Uterus (tissue), 4 donors: ENCODE results near the gene LRP3. TPM values are rescaled to one million over a fixed set of nuclear protein-coding genes. Genes with fewer than 3 reads are reported as not detected.

Source experiments
- DNase-seq, 2 donors: peaks; one replicate each; pipeline ENCODE4 v3.0.0-alpha.2; 2019 to 2020
- H3K27ac ChIP-seq, 2 donors: fragments of 200-600 bp; sonication (generic); 1 replicate in 1 of 2; 2 replicates in 1 of 2; pipeline ENCODE4 v1.5.1; 2016 to 2018
- H3K27me3 ChIP-seq, 2 donors: fragments of 200-600 bp; sonication (generic); one replicate each; pipeline ENCODE4 v1.5.1; 2018 to 2019; ENCODE audit warnings: control low read depth in 1 of 2
- H3K36me3 ChIP-seq, 2 donors: fragments of 200-600 bp; sonication (generic); one replicate each; pipeline ENCODE4 v1.5.1; 2019; ENCODE audit warnings: control low read depth in 1 of 2
- H3K4me1 ChIP-seq, 2 donors: fragments of 200-600 bp; sonication (generic); one replicate each; pipeline ENCODE4 v1.5.1; 2018 to 2019; ENCODE audit warnings: control low read depth in 1 of 2
- H3K4me3 ChIP-seq, 2 donors: fragments of 200-600 bp; sonication (generic); 1 replicate in 1 of 2; 2 replicates in 1 of 2; pipeline ENCODE4 v1.5.1; 2018 to 2019; ENCODE audit warnings: mild to moderate bottlenecking in 1 of 2
- H3K9me3 ChIP-seq, 2 donors: fragments of 200-600 bp; sonication (generic); one replicate each; pipeline ENCODE4 v1.5.1; 2019; ENCODE audit warnings: control low read depth in 1 of 2
- CTCF ChIP-seq, 4 experiments: fragments of 200-600 bp in 2 of 4; fragments of 450-650 bp in 2 of 4; sonication (generic) in 2 of 4; IDR thresholded peaks; one replicate each; pipeline ENCODE4 v1.5.1; 2016 to 2019; ENCODE audit warnings: antibody characterized with exemption in 4 of 4, mild to moderate bottlenecking in 2 of 4, moderate library complexity in 1 of 4
- POLR2A ChIP-seq, 2 donors: fragments of 450-650 bp; IDR thresholded peaks; one replicate each; pipeline ENCODE4 v1.6.1; 2016; ENCODE audit warnings: antibody characterized with exemption in 2 of 2, mild to moderate bottlenecking in 1 of 2, moderate library complexity in 1 of 2
- intact Hi-C: fragments of 100-400 bp; cut with DNase I; formaldehyde crosslinking; loops from one replicate; pipeline ENCODE4 v1.15.1; 2023; ENCODE audit warnings: low total_unique reads
- total RNA-seq, 4 donors: library from RNA; depleted of rRNA in 3 of 4; stranded (reverse); fragments of >200 nt in 3 of 4; gene quantifications; one replicate each; pipeline versions ENCODE4 v1.1.0 to v1.2.4, GENCODE V29; 2014 to 2023
- donor health status: DM: yes; HTN: yes; CAD: no.

LRP3 gene, protein sequence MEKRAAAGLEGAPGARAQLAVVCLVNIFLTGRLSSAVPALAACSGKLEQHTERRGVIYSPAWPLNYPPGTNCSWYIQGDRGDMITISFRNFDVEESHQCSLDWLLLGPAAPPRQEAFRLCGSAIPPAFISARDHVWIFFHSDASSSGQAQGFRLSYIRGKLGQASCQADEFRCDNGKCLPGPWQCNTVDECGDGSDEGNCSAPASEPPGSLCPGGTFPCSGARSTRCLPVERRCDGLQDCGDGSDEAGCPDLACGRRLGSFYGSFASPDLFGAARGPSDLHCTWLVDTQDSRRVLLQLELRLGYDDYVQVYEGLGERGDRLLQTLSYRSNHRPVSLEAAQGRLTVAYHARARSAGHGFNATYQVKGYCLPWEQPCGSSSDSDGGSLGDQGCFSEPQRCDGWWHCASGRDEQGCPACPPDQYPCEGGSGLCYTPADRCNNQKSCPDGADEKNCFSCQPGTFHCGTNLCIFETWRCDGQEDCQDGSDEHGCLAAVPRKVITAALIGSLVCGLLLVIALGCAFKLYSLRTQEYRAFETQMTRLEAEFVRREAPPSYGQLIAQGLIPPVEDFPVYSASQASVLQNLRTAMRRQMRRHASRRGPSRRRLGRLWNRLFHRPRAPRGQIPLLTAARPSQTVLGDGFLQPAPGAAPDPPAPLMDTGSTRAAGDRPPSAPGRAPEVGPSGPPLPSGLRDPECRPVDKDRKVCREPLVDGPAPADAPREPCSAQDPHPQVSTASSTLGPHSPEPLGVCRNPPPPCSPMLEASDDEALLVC
- 10 to 100 TPM in 3 of 4 donors, 1 to 10 TPM in 1; 5.9 to 26.9 (median 23.3) TPM for total RNA-seq

DNA sequence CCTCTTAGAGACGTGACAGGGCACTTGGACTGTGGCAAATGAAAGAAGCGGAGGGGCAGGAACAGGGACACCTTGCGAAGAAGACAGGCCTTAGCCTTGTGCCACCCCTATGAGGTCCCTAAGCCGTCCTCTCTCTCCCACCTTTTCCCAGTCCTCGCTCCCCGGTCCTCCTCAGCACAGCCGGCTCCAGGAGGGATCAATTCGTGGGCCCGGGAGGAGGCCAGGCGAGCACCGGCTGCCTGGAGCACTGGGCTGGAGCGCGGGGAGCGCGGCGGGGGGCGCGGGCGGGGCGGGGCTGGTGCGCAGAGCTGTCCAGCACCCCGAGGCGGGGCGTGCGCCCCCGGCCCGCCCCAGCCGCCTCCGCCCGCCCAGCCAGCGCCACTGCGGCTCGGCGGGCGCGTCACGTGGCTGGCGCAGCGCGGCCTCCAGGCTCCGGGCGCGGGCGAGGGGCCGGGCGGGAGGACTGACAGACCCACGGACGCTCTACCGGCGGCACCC is at the start of gene LRP3:
LRP3 (plus strand) TSS at position 466 of the 498 bp plus-strand sequence. CDS start 456 bp downstream, outside the sequence.
- TF ChIP-seq CTCF (IDR thresholded peaks at IDR 0.05) = no peak
- TF ChIP-seq POLR2A (IDR thresholded peaks at IDR 0.05) = no peak

DNA sequence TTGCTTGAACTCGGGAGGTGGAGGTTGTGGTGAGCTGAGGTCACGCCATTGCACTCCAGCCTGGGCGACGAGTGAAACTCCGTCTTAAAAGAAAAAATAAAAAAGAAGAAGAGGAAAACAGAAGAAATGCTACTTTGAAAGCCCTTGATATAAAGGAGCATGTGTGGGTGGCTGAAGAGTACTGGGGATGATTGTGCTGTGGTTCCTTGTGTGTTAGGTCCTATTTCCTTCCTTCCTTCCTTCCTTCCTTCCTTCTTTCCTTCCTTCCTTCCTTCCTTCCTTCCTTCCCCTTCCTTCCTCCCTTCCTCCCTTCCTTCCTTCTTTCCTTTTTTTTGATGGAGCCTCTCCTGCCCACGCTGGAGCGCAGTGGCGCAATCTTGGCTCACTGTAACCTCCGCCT is 47.9 kb upstream of the LRP3 start:
- intact Hi-C loops = loop anchor here (10.0 kb wide), 1 partner anchor 269 kb away; no protein-coding TSS in a partner anchor
- no peak for TF ChIP-seq POLR2A (IDR thresholded peaks at IDR 0.05)
- TF ChIP-seq CTCF (IDR thresholded peaks at IDR 0.05) = no peak
- no peak for DNase-seq

More for the DNA sequence above, at the start of gene LRP3:
- Histone ChIP-seq H3K36me3 (no peaks in the 10 kb centered on the region), H3K9me3 (no peaks in the 10 kb centered on the region), H3K27ac (peak within 1 kb of the TSS; percentile 39 to 73), H3K4me1 (peaks cover 0 to 10% of the 10 kb centered on the region in 2 donors), H3K27me3 (no peaks in the 10 kb centered on the region), H3K4me3 (peak within 1 kb of the TSS; percentile 56 to 90)
- intact Hi-C loops = no loop called here
- DNase-seq = peak in 1 of 2 donors; percentile 49

GRCh38 chr19:33147538-33147937 is 46.6 kb upstream of the LRP3 start:
- DNase-seq = no peak
- no peaks in the 10 kb centered on the region for H3K9me3 ChIP-seq
- intact Hi-C loops = loop anchor here (10.0 kb wide), 1 partner anchor 267 kb away; no protein-coding TSS in a partner anchor
- no peaks in the 10 kb centered on the region for H3K27me3 ChIP-seq
- no peak for TF ChIP-seq CTCF (IDR thresholded peaks at IDR 0.05)
- TF ChIP-seq POLR2A (IDR thresholded peaks at IDR 0.05) = no peak
- no peaks in the 10 kb centered on the region for H3K36me3 ChIP-seq
- no peak overlapping the region for H3K4me3 ChIP-seq
- no peaks in the 10 kb centered on the region for H3K4me1 ChIP-seq
- no peak overlapping the region for H3K27ac ChIP-seq

More for the DNA sequence above, 47.9 kb upstream of the LRP3 start:
- no peak overlapping the region for H3K27ac ChIP-seq
- H3K27me3 ChIP-seq = no peaks in the 10 kb centered on the region
- no peaks in the 10 kb centered on the region for H3K9me3 ChIP-seq
- no peak overlapping the region for H3K4me3 ChIP-seq
- no peaks in the 10 kb centered on the region for H3K4me1 ChIP-seq
- H3K36me3 ChIP-seq = no peaks in the 10 kb centered on the region

- Histone ChIP-seq H3K9me3 (no peaks in the 10 kb centered on the region), H3K27ac (no peak overlapping the region), H3K27me3 (no peaks in the 10 kb centered on the region), H3K4me1 (no peaks in the 10 kb centered on the region), H3K4me3 (no peak overlapping the region), H3K36me3 (no peaks in the 10 kb centered on the region)
- no peak for DNase-seq
- intact Hi-C loops = no loop called here
- no peak for TF ChIP-seq CTCF (IDR thresholded peaks at IDR 0.05)
- no peak for TF ChIP-seq POLR2A (IDR thresholded peaks at IDR 0.05)
Measured at GRCh38 chr19:33150852-33151518, 43.1 kb upstream of the LRP3 start.
